ENCODE measurements around the gene WDR7.

DNA sequence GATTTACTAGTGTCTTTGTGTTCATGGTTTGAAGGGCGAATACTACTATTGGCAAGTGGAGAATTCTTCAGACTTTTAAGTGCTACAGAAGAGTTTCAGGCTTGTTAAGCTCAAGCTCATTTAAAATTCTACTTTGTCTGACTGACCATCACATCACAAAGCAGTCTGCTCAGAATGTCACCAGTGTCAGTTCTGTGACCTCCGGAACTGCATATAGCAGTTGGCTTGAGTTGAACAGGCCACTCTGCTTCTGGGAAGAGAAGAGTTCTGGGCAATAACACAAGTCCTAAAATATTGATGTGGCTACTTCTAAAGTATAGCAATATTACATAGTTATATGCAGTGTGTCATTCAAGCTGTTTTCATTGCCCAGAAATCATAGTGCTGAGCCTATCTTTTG is 250.8 kb downstream of the WDR7 start:
- TF ChIP-seq CEBPB (IDR thresholded peaks at IDR 0.05), result no peak
- TF ChIP-seq EP300 (IDR thresholded peaks at IDR 0.05; ENCODE audit: borderline replicate concordance), result no peak
- no peak for TF ChIP-seq EGR1 (IDR thresholded peaks at IDR 0.05)
- no peak for TF ChIP-seq TEAD4 (IDR thresholded peaks at IDR 0.05)
- TF ChIP-seq, protein P1, sequence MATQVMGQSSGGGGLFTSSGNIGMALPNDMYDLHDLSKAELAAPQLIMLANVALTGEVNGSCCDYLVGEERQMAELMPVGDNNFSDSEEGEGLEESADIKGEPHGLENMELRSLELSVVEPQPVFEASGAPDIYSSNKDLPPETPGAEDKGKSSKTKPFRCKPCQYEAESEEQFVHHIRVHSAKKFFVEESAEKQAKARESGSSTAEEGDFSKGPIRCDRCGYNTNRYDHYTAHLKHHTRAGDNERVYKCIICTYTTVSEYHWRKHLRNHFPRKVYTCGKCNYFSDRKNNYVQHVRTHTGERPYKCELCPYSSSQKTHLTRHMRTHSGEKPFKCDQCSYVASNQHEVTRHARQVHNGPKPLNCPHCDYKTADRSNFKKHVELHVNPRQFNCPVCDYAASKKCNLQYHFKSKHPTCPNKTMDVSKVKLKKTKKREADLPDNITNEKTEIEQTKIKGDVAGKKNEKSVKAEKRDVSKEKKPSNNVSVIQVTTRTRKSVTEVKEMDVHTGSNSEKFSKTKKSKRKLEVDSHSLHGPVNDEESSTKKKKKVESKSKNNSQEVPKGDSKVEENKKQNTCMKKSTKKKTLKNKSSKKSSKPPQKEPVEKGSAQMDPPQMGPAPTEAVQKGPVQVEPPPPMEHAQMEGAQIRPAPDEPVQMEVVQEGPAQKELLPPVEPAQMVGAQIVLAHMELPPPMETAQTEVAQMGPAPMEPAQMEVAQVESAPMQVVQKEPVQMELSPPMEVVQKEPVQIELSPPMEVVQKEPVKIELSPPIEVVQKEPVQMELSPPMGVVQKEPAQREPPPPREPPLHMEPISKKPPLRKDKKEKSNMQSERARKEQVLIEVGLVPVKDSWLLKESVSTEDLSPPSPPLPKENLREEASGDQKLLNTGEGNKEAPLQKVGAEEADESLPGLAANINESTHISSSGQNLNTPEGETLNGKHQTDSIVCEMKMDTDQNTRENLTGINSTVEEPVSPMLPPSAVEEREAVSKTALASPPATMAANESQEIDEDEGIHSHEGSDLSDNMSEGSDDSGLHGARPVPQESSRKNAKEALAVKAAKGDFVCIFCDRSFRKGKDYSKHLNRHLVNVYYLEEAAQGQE (IDR thresholded peaks at IDR 0.05; ENCODE audit: low read depth), result no peak
- TF ChIP-seq YY1 (IDR thresholded peaks at IDR 0.05; ENCODE audit: low read depth), result no peak
- TF ChIP-seq, protein P2, sequence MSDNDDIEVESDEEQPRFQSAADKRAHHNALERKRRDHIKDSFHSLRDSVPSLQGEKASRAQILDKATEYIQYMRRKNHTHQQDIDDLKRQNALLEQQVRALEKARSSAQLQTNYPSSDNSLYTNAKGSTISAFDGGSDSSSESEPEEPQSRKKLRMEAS (IDR thresholded peaks at IDR 0.05), result no peak
- no peak for TF ChIP-seq FOXM1 (IDR thresholded peaks at IDR 0.05; ENCODE audit: borderline replicate concordance, low read depth)
- no peak for TF ChIP-seq RAD21 (IDR thresholded peaks at IDR 0.05; ENCODE audit: low read depth)
